ENCODE results near the gene PDE1C.

PDE1C gene

DNA sequence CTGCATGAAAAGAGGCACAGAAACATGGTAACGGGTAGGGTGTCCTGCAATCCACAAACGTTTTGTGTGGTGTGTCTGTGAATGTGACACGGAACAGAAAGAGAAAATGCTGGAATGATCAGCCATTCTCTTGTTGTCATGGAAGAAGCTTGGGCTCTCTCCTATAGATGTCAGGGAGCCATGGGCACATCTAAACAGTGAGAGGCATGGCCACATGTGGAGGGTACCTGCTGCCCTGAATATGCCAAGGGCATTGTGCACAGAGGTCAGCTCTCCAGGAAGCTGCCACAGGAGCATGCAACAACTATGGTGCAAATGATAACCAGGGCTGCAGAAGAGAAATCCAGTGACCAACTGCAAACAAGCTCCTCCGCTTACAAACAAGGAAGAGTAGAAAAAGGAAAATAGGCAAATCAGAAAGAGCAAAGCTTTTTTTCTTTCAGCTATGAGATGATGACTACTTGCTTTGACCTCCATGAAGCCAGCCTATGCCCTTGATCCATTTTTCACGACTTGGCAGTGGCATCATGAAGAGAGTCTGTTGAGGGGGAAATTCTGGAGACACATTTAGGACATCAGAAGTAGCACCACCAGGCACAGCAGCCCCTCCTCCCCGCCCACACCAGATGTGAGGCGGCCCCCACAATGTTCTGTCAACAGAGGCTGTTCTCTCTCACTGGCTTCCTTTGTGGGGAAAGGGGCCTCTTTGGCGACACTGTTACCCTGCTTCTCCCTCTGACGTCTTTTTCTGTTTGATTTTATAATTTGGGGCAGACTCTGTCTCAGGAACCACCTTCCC lies 4.8 kb upstream of the PDE1C start:
- no peak for DNase-seq (ENCODE audit: low read depth in 2 of 2)

DNA sequence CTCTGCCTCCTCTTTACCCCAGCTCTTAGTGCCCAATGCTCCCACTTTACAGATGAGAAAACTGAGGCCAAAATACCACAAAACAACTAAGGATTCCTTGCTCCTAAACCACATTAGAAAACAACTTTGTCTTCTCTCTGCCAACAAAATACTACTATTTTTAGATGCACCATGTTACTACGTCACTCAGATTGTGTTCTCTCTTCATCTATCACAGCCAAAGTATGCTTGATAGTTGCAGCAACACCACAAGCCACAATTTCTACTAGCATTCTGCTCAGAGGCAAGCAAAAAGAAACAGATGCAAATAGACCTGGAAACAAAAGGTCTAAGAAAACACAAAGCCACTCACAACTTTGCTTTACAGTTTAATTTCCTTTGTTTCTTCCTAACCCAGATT lies 3.3 kb upstream of the PDE1C start:
- no peak for DNase-seq (ENCODE audit: low read depth in 2 of 2)

DNA sequence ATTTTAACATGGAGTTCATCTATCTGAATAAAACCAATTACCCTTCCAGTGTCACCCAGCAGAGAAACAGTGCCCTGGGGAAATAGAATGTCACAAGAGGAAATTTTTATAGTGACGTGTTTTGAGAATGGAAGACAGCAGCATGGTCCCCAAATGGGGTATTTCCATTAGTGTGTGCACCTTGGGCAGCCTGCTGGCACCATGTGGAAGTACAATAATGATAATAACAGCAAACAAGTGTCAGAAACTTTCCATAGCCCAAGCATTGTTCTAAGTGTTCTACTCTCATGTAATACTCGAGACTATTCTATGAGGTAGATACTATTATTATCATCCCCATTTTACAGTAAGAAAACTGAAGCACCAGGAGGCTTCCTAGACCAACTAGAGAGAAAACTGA lies 2.2 kb upstream of the PDE1C start:
- no peak for DNase-seq (ENCODE audit: low read depth in 2 of 2)

DNA sequence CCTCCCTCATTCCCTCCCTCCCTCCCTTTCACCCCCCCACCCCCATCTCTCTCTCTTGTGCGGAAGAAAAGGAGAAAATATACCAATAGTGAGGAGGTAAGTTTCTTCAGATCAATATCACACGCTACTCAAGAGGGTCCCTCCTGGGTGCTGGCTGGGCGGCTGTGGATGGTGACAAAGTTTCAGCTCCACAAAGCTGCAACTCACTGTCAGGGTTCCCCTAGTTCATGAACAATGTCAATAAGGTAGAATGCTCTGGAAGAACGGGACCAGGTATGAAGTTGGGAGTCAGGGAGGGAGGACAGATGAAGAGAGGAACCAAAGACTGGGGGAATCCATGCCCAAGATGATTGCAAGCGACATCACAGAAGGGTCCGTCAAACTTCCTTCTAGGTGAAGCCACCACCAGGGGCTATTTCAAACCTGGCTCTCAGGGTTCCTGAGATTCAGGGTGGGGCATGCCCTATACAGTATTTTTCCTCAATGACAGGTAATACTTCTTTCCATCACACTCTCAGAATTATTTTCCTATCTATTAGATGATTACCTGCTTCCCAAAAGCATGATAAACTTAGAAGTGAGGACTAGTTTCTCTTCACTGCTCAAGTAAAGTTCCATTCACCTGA lies 1.4 kb upstream of the PDE1C start:
- no peak for DNase-seq (ENCODE audit: low read depth in 2 of 2)

DNA sequence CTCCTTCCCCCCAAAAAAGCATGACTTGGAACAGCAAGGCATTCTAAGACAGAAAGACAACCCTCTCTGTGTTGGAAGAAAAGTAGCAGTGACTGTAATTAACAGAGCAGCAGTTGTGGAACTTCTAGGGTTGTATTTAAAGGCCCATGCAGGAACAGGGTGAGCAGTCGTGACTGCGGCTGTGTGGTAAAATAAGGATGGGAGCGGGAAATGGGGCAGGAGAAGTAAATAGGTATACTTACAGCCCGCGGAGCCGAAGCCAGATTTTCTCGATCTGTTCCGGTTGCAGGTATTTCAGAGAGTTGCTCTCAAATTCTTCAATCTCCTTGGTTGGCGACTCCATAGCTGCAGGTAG lies 179 bp downstream of the PDE1C start:
- DNase-seq (ENCODE audit: low read depth in 2 of 2) = no peak

DNA sequence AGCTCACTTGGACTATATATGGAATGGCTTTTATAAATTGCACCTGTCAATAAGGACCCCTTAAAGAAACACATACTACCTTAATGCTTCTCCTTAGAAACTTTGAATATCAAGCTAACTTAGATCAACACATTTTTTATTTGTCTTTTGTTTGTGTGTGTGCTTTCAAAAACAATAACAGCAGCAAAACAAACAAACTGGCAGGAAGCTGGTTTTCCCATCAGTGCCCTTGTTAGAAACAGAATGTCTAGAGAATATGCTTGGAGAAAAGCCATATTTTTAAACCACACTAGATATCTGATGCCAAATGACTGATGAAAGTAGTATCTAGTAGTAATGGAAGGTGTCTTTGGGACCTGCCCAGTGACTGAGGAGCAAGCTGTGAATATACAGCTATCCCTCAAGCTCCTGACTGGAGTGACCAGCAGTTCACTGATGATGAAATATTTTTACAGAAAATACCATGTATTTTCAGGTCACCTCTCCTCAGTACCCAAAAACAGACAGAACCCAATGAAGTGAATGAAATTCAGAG lies 1.0 kb downstream of the PDE1C start:
- no peak for DNase-seq (ENCODE audit: low read depth in 2 of 2)

DNA sequence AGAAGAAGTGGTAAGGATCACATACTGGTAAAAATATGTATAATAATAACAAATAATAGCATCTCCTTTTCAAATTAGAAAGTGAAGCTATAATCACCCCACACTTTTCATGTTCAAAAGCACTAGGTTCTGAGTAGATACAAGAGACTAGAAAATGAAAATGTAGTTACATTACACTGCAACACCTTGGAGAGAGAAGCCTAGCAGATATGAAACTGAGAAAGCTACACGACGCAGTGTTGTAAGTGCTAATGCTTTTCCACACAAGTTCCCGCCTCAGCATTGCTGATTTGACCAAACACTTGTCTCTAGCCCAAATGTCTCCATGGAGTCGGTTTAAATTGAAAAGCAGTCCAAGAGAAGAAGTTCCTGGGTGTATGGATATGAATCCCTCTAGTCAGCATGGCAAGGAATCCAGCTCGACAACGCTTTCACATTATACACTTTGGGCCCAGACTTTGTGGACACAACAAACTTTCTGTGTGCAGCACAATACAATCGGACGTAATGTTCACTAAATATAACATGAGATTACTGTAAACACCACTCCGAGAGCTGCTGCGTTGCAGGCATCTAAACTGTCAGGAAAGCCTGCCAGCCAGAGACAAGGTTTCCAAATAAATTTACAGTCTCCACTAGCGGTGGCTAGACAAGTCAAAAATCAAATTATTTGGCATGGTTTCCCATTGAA lies 1.7 kb downstream of the PDE1C start:
- DNase-seq (ENCODE audit: low read depth in 2 of 2) = no peak

DNA sequence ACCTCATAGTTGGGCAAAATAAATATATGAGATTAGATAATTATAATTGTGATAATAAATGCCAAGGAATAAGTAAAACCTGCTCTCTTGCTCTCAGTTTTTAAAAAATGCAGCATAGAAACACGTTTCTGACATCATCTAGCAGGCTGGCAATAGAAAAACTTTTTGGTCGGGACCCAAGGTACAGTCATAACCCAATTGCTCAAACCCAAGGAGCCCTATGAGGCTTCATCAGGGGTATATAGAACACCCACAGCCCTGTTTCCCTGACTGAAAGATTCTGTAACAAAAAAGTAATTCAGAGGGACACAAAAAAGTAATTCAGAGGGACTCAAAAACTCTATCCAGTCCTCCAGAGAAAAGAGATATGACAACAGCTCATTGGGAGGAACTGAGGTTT lies 3.8 kb downstream of the PDE1C start:
- no peak for DNase-seq (ENCODE audit: low read depth in 2 of 2)

DNA sequence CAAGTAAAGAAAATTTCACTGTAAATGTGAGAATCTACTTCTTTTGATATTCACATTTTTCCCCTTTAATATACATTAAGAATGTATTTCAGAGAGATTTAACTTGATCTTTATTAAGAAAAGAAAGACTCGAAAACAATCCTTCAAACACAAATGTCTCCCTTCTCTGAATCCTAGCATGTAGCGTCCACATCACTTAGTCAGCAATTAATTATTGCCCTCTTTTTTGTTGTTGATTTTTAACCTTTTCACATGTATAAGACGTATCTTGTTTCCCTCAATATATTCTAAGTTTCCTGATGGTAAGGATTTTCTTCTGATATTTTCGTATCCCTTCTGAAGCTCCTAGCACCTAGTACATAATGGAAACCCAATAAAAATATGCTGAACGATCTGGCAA lies 6.6 kb downstream of the PDE1C start:
- no peak for DNase-seq (ENCODE audit: low read depth in 2 of 2)

DNA sequence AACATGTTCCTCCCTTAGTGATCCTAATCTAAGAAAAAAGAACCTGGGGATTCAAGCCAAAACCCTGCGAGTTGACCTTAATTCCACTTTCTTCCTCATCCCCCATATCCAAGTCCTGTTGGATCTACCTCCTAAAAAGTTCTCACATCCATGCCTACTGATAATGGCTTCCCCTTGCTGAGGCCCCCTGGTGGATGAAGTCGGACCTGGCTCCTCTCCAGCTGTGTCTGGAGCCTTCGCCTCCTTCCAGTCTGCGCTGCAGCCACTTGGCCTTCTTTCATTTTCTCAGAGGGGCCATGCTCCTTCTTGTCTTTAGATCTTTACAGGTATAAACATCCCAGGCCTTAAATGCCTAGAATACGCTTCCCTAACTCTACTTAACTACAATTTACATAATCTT lies 8.1 kb downstream of the PDE1C start:
- no peak for DNase-seq (ENCODE audit: low read depth in 2 of 2)

DNA sequence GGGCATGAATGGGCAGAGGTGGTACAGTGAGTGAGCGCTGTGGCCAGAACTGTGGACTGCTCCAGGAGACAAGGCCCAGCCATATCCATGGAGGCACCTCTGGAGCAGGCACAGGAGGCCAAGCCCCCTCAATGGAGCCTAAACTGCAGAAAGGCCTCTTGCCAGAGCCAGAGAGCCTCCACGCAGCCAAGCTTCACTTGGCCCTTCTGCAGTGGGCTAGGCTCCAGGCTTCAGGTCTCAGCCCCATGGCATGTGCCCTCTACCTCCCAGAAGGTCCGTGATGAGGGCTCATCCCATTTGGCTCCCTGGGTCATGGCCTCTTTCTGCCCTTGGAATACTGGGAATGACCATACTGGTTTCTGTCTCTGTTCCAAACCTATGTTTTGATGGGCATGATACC lies 8.9 kb downstream of the PDE1C start:
- no peak for DNase-seq (ENCODE audit: low read depth in 2 of 2)

DNA sequence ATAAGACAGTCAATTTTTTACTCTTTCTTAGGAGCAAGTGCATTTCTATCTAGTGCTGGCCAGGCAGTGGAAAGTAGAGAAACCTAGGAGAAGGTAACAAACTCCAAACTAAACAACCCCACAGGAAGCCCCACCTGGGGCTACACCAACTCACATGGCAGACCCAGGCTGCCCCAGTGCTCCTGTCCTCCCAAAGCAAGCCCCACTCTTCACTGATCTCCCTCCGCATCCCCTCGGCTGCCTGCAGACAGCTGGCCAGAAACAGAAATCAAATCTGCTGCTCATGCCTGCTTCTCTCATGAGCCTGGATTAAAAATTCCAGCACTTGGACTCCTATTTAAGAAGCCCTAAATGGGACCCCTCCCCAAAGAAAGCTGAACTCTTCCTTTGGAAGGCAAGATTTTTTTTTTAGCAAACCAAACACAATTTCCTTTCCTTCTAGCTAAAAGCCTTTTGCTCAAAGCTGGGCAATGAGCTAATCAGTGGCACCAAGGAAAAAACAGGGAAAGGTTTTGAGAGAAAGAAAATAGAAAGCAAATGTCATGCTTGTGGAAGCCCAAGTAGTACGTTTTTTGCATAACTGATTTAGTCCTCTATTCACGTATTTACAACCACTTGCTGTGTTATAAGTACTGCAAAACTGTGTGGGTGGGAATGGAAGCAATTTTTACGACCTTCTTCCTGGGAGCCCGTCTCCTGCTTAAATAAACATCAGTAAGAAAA lies 10.8 kb downstream of the PDE1C start:
- no peak for DNase-seq (ENCODE audit: low read depth in 2 of 2)

DNA sequence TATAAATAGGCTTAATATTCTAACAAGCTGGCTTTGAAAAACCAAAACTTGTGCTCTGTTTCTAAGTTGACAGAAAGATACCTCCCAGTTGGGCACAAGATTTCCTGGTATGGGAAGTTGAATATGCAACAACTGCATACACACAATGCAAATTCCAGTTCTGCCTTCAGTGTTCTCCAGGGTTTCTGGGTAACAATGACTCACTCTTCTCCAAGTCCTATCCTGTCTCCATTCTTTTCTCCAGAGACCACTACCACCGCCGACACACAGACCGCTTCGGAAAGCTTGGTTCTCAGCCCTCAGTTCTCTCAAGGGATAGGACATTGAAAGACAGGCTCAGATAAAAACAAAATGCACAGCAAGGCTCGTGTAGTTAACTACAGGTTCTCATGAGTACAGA lies 12.2 kb downstream of the PDE1C start:
- no peak for DNase-seq (ENCODE audit: low read depth in 2 of 2)

DNA sequence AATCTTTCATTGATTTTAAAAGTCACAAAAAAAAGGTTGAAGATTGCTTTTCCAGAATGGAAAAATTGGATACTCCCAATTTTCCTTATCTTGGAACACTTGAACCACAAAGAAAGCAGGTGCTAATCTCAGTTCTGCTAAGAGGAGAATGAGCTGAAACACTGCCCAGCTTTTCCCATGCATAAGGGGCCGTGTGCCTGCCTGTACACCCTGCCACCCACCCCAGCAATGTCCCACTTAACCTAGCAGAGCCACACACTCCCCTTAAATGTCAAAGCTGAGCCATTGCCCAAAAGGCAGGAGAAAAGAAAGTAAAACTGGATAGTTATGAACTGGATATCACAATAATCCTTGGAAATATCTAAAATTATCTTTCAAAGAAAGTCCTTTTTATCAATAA lies 13.4 kb downstream of the PDE1C start:
- DNase-seq (ENCODE audit: low read depth in 2 of 2) = no peak

DNA sequence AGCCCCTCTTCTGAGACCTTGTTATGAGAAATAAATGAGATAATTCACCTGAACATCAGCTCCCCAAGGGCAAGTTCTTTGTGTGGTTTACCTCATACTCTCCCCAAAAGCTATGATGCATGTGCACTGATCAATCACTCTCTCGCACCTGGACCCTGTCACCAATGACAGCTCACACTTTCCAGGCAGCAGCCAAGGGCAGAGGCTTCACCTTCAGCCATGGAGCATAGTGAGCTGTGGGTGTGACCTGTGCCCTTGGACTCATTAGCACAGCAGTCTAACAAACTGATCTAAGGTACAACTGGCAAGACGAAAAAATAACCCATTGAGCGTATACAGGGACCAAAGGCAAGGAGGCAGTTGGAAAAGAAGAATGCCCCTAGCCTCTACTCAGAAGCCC lies 17.0 kb downstream of the PDE1C start:
- no peak for DNase-seq (ENCODE audit: low read depth in 2 of 2)

DNA sequence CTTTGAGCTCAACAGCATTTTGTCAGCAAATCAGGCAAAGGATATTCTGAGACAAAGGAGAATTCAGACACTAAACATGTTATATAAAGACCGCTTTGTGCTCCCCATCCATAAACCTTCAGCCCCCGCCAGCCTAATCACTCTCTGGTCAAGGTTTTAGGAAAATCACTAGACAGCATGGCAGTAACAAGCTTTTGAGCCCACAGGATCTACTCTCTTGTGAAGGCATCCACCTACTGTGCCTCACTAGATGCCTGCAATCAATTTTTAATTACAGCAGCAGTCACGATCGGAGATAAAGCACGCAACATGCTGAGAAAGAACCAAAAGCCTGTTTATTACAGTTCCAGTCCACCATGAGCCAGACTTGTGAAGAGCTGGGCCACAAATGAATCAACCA lies 19.1 kb downstream of the PDE1C start:
- no peak for DNase-seq (ENCODE audit: low read depth in 2 of 2)

DNA sequence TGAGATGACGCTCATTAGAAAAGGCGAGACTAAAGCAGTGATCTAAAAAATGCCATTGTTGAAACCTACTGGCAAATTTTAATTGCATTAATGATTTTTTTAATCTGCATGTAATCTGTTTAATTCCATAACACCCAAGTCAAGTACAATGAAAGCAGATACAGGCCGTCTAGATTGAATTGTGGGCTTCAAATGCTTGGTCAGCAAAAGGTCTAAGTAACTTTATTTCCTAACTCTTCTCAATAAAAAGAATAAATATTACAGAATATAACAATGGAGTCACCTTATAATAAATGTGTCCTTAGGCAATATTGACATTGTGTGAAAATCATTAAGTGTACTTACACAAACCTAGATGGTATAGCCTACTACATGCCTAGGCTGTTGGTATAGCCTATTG lies 20.6 kb downstream of the PDE1C start:
- no peak for DNase-seq (ENCODE audit: low read depth in 2 of 2)

DNA sequence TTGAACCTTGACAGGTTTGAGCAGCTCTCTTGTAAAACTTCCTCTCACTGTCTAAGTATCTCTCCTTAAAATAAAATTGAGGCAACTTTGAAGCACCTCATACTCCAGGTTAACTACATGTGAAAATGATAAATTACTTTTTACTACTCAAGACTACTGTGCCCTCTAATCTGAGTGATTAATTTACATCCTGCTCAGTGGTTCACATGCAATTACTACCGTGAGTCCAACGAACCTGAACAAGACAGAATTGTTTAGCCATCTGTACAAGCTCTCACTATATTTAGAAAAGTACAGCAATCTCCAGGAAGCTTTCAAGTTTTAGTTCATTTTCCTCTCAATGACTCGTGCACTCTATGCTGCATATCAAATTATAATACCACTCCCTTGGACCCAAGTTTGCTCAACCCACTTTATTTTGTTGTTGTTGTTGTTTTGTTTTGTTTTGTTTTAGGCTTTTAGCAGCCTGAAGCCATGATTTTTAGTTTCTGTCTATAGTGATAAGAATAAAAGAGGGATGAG lies 21.2 kb downstream of the PDE1C start:
- DNase-seq (ENCODE audit: low read depth in 2 of 2) = no peak

DNA sequence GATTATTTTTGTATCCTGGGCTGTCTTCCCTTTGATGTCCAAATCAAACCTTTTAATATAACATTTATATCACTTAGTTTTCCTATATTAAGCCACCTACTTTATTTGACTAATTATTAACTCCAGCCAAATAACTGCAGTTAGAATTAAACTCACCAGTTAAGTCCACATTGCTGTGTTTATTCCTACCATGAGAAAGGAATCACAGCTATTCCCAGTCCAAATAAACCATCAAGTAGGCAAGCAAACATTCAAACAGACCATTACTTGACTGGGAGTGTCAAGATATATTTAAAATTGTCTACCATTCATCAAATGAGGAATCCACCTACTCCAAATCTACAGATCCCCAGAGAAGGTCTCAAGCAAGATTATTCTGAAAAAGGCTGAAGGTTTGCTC lies 22.4 kb downstream of the PDE1C start:
- DNase-seq (ENCODE audit: low read depth in 2 of 2) = no peak

DNA sequence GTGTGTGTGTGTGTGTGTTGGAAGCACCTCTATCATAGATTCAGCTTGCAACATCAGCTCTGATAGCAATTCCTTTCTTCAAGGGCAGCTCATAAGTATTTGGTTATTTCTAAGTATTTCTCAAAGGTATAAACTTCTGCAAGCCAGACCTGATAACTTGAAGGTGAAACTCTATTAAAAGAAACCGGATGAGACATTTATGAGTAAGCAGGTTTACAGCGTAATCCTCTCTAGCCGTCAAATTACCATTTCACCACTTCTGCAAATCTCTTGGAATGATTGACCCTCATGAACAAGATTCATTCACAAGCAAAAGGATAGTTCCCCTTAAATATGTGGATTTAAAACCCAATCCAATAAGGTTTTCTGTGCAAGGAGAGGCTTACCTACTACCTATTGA lies 23.1 kb downstream of the PDE1C start:
- no peak for DNase-seq (ENCODE audit: low read depth in 2 of 2)

DNA sequence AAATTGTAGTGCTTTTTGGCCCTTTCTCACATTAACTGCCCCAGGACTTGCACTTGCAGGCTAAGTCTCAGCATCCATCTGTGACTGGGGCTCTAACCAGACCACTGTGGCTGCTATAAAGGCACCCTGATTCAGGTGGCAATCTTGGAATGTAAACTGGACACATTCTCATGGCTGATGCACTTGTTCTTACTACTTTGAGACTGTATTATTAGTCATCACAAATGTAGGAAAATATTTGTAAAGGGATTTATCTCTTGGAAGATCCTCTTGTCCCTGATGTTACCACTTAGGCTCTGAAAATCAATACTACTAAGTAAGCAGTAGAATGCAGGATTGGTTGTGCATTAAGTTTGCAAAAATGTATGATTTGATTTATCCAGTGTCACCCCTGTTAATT lies 25.0 kb downstream of the PDE1C start:
- no peak for DNase-seq (ENCODE audit: low read depth in 2 of 2)

DNA sequence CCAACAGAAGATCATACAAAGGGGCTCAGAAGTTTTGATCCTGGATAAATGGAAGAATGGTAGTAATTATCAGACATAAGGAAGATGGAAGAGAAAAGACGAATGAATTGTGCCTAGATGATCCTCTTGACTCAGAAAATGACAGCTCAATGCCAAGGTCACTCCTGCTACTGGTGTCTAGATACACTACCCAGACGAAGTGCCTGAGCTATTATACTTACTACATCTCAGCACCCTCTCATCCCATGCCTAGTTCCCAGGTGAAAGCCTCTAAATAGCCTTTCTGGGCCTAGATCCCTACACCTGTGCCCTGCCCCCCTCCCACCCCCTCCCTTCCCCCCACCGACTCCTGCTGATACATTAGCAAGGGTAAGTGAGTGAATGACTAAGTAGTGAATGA lies 25.5 kb downstream of the PDE1C start:
- no peak for DNase-seq (ENCODE audit: low read depth in 2 of 2)

Measured in activated CD4-positive, alpha-beta T cell treated with anti-CD3 and anti-CD28 coated beads for 24 hours (primary cell).